Inflammatory macrophage treated with lipopolysaccharide for 1 hour (primary cell): ENCODE data around the gene ATP1B3.
"Not testable (repeated sequence)": the region's sequence is repeated elsewhere in the genome, so short reads cannot be mapped to it uniquely, and the experiment has no call there.

Experiments used
- DNase-seq, 2 donors: peaks; one replicate each; pipeline ENCODE4 v3.0.0-alpha.2; 2020 to 2022

The ATP1B3 gene

GRCh38 chr3:141876381-141876890 lies at the start of gene ATP1B3:
Gene ATP1B3, plus strand, starts transcription at chr3:141876643. Its CDS starts 159 bp downstream, at chr3:141876802.
- DNase-seq: peak; percentile 85 to 89

GRCh38 chr3:141828487-141828886 lies 48.0 kb upstream of the ATP1B3 start:
- no peak for DNase-seq

GRCh38 chr3:141828890-141829289 lies 47.6 kb upstream of the ATP1B3 start:
- DNase-seq: no peak

GRCh38 chr3:141830508-141830907 lies 45.9 kb upstream of the ATP1B3 start:
- DNase-seq: no peak

GRCh38 chr3:141834292-141834691 lies 42.2 kb upstream of the ATP1B3 start:
- DNase-seq: no peak

- no peak for DNase-seq
Measured at GRCh38 chr3:141835557-141836229, 40.8 kb upstream of the ATP1B3 start.

GRCh38 chr3:141839389-141839788 lies 37.1 kb upstream of the ATP1B3 start:
- no peak for DNase-seq

DNA sequence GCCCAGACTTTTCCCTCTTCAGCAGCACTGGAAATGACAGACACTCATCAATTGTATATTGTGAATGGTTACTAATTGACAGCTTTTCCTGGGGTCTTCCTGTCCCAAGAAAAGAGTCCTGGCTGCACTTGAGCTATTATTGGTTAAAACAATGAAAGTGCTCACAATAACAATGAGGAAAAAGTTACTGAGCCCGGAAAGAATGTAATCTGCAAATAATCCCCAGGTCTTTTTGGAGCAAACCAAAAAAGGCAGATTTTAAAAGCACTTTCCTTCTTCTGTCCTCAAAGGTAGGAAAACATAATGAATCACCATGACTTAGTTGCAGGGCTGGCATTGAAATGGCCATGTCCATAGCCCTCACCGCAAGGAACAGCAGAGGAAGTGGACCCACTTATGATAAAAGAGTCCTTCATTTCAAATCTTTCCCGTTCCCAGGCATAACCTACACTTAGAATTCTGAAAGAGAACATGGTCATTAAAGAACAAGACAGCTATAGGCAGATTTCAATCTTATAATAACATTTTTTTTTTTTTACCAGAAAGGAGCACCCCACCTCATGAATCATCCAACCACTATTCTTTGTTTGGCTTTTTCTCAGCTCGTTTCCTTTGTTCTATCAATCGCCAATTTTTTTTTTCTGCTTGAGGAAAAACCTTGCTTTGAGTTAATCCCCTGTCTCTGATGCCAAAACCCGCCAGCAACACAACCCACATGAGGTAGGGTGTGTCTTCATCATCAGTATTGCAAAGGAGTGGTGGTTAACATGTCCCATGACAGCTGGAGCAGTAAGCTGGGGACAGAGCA lies 35.5 kb upstream of the ATP1B3 start:
- no peak for DNase-seq

- no peak for DNase-seq
Measured at GRCh38 chr3:141844108-141844507, 32.3 kb upstream of the ATP1B3 start.

GRCh38 chr3:141844812-141845211 lies 31.6 kb upstream of the ATP1B3 start:
- DNase-seq: no peak

- no peak for DNase-seq
Measured at GRCh38 chr3:141845407-141846049, 30.9 kb upstream of the ATP1B3 start.

- no peak for DNase-seq
Measured at GRCh38 chr3:141846050-141846433, 30.4 kb upstream of the ATP1B3 start.

- DNase-seq: not testable (repeated sequence)
Measured at GRCh38 chr3:141848159-141848748, 28.2 kb upstream of the ATP1B3 start.

GRCh38 chr3:141849056-141849815 lies 27.2 kb upstream of the ATP1B3 start:
- DNase-seq: peak; percentile 51 to 63

DNA sequence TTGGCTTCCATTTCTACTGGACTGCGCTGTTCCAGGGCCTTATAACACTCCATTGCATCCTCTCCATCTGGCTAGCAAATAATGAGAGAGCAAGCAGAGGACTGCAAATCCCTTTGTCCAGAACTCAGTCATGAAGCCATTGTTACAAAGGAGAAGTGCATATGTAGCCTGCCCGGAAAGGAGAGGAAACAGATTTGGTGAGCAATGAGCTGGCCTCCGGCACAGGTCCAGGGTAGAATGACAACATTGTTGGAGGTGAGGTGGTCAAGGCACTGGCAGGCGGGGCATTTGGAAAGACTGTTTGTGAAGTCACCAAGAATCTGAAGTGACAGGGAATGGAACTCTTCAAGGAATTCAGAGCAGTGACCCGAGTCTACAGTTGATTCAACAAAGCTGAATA lies 25.0 kb upstream of the ATP1B3 start:
- DNase-seq: peak; percentile 41 to 48

- peak; percentile 76 to 88 for DNase-seq
Measured at GRCh38 chr3:141853081-141853601, 23.3 kb upstream of the ATP1B3 start.

GRCh38 chr3:141853629-141854168 lies 22.7 kb upstream of the ATP1B3 start:
- DNase-seq: peak; percentile 25 to 47

- DNase-seq: no peak
Measured at GRCh38 chr3:141854599-141854998, 21.8 kb upstream of the ATP1B3 start.

GRCh38 chr3:141858312-141858711 lies 18.1 kb upstream of the ATP1B3 start:
- peak; percentile 52 to 87 for DNase-seq

- DNase-seq: no peak
Measured at GRCh38 chr3:141859651-141860050, 16.8 kb upstream of the ATP1B3 start.

DNA sequence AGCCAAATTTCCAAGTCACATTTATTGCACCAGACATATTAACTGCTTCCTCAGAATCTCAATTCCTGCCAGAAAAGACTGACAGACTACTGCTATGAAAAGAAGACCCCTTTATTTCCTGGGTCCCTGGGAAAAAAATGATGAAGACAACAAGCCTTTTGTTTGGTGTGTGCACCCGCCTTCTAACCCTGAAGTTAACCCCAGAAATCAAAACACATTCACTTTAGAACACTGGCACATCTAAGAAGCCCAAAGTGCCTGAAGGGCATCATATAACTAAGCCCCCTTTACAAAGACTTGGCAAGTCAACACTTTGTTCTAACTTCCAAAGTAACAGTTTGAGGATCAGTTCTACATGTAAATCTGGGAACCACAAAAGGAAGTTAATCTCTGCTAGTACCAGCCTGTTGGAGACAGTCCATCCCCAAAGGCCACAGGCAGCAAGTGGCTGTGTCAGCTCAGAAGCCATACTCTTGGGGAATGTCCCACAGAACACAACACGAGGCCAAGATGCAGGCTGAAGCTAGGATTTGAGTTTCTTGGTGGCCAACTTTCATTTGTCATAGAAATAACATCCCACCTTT lies 16.3 kb upstream of the ATP1B3 start:
- no peak for DNase-seq
